HCT116 (cell line): ENCODE data around the gene TEN1. TPM values are rescaled to one million over a fixed set of nuclear protein-coding genes. Genes with fewer than 3 reads are reported as not detected.

Source experiments
- ATAC-seq: fragments of 200-7000 bp; cut with Tn5 transposase; 2 replicates; pipeline ENCODE4 v1.9.1; 2020; ENCODE audit warnings: mild to moderate bottlenecking, moderate library complexity
- BruUV-seq: library from RNA; stranded (reverse); fragments of 400-500 nt; replicated peaks from 2 replicates; lab custom pipeline; 2021; lab: Mats Ljungman, UMichigan
- CTCF ChIA-PET: fragments of 300-600 bp; sonication (Branson Sonifier 250); formaldehyde crosslinking; loops from one replicate; lab custom pipeline; 2021; ENCODE audit warnings: antibody characterized with exemption; lab: Charles Lee
- POLR2A ChIA-PET: fragments of 300-600, 350-600 bp; sonication (Branson Sonifier 250); formaldehyde crosslinking; loops from one replicate; lab custom pipeline; 2021; ENCODE audit warnings: antibody characterized with exemption; lab: Charles Lee
- RAD21 ChIA-PET, 2 experiments: fragments of 300-600 bp; sonication (Branson Sonifier 250); formaldehyde crosslinking; loops; one replicate each; lab custom pipeline; 2023; ENCODE audit warnings: low total read pairs in 2 of 2; ENCODE audit not compliant: uncharacterized antibody in 2 of 2, unreplicated experiment in 2 of 2, low non-redundant PET in 1 of 2; lab: Charles Lee
- DNase-seq: peaks from one replicate; pipeline ENCODE4 v3.0.0-alpha.2; 2010; ENCODE audit warnings: low read depth, low spot score
- H2AFZ ChIP-seq: fragments of 200-600 bp; shearing (Covaris generic), sonication (generic); 2 replicates; pipeline ENCODE4 v1.6.1; 2017; ENCODE audit warnings: low read depth, mixed run types, mixed read lengths, antibody characterized with exemption, low read length; ENCODE audit not compliant: poor library complexity, severe bottlenecking
- H3K27ac ChIP-seq: 2 replicates; pipeline ENCODE4 v1.5.1; 2012; ENCODE audit warnings: low read depth, low read length
- H3K27me3 ChIP-seq: fragments of 200-600 bp; sonication (generic); 2 replicates; pipeline ENCODE4 v1.6.1; 2016; ENCODE audit warnings: mixed run types, low read length, mixed read lengths; ENCODE audit not compliant: insufficient read depth
- H3K36me3 ChIP-seq, 2 experiments: fragments of 200-500 bp in 1 of 2; fragments of 200-600 bp in 1 of 2; sonication (Bioruptor generic) in 1 of 2; sonication (generic) in 1 of 2; 2 replicates each; pipeline versions ENCODE4 v1.5.1 to v1.6.1; 2014 to 2016; ENCODE audit warnings: low read length in 2 of 2, inconsistent platforms in 1 of 2, mixed read lengths in 1 of 2, mixed run types in 1 of 2; ENCODE audit not compliant: insufficient read depth in 2 of 2, control insufficient read depth in 1 of 2
- H3K4me1 ChIP-seq, 2 experiments: fragments of 200-600 bp in 1 of 2; sonication (generic) in 1 of 2; 2 replicates each; pipeline versions ENCODE4 v1.5.1 to v1.6.1; 2012 to 2017; ENCODE audit warnings: low read length in 2 of 2, inconsistent platforms in 1 of 2, mild to moderate bottlenecking in 1 of 2, mixed read lengths in 1 of 2, mixed run types in 1 of 2, moderate library complexity in 1 of 2; ENCODE audit not compliant: insufficient read depth in 2 of 2, control insufficient read depth in 1 of 2
- H3K4me2 ChIP-seq: fragments of 200-600 bp; sonication (generic); 2 replicates; pipeline ENCODE4 v1.6.1; 2017; ENCODE audit warnings: mixed run types, low read length, mixed read lengths
- H3K4me3 ChIP-seq, 2 experiments: fragments of 200-600 bp in 1 of 2; sonication (generic) in 1 of 2; replicated peaks in 1 of 2; 2 replicates each; pipeline ENCODE4 v1.5.1; 2011 to 2016; ENCODE audit warnings: low read length in 2 of 2, control low read depth in 1 of 2, low read depth in 1 of 2, mild to moderate bottlenecking in 1 of 2, mixed read lengths in 1 of 2, mixed run types in 1 of 2
- H3K79me2 ChIP-seq: fragments of 200-600 bp; sonication (generic); 2 replicates; pipeline ENCODE4 v1.6.1; 2017; ENCODE audit warnings: mild to moderate bottlenecking, mixed run types, low read length, moderate library complexity, mixed read lengths; ENCODE audit not compliant: insufficient read depth
- H3K9ac ChIP-seq: fragments of 200-600 bp; sonication (generic); 2 replicates; pipeline ENCODE4 v1.6.1; 2016; ENCODE audit warnings: low read length, mixed read lengths
- H3K9me2 ChIP-seq: fragments of 200-600 bp; sonication (generic), shearing (Covaris generic); 2 replicates; pipeline ENCODE4 v1.6.1; 2017; ENCODE audit warnings: mixed run types, mild to moderate bottlenecking, moderate library complexity; ENCODE audit not compliant: insufficient read depth
- H3K9me3 ChIP-seq, 2 experiments: fragments of 200-500 bp in 1 of 2; fragments of 200-600 bp in 1 of 2; sonication (Bioruptor generic) in 1 of 2; sonication (generic) in 1 of 2; 2 replicates each; pipeline ENCODE4 v1.6.1; 2014 to 2017; ENCODE audit warnings: low read length in 2 of 2, mixed read lengths in 2 of 2, inconsistent platforms in 1 of 2, low read depth in 1 of 2, mild to moderate bottlenecking in 1 of 2, mixed run types in 1 of 2, moderate library complexity in 1 of 2; ENCODE audit not compliant: control insufficient read depth in 1 of 2, insufficient read depth in 1 of 2
- H4K20me1 ChIP-seq: fragments of 200-600 bp; sonication (generic), shearing (Covaris generic); 2 replicates; pipeline ENCODE4 v1.6.1; 2017; ENCODE audit warnings: mixed run types, mild to moderate bottlenecking, moderate library complexity; ENCODE audit not compliant: insufficient read depth
- ATF3 ChIP-seq: IDR thresholded peaks from 2 replicates; pipeline ENCODE4 v1.6.1; 2012
- CBX3 ChIP-seq: IDR thresholded peaks from 2 replicates; pipeline ENCODE4 v1.6.1; 2012; ENCODE audit warnings: low read depth
- CEBPB ChIP-seq: IDR thresholded peaks from 2 replicates; pipeline ENCODE4 v1.6.1; 2012; ENCODE audit warnings: low read depth
- CTCF ChIP-seq, 3 experiments: fragments of 200-600 bp in 1 of 3; sonication (generic) in 1 of 3; IDR thresholded peaks in 2 of 3; conservative IDR thresholded peaks in 1 of 3; 2 replicates each; pipeline ENCODE4 v1.5.1; 2012 to 2017; ENCODE audit warnings: low read depth in 2 of 3, low read length in 2 of 3, antibody characterized with exemption in 1 of 3, borderline replicate concordance in 1 of 3, control low read depth in 1 of 3, mild to moderate bottlenecking in 1 of 3, mixed read lengths in 1 of 3, mixed run types in 1 of 3, moderate library complexity in 1 of 3; ENCODE audit not compliant: insufficient read depth in 1 of 3
- EGR1 ChIP-seq: IDR thresholded peaks from 2 replicates; pipeline ENCODE4 v1.6.1; 2012; ENCODE audit warnings: low read depth
- ELF1 ChIP-seq: IDR thresholded peaks from 2 replicates; pipeline ENCODE4 v1.6.1; 2012; ENCODE audit warnings: low read depth, borderline replicate concordance
- EZH2 ChIP-seq: fragments of 200-600 bp; sonication (generic); IDR thresholded peaks from 2 replicates; pipeline ENCODE4 v1.6.1; 2017; ENCODE audit warnings: antibody characterized with exemption, mixed run types
- EZH2phosphoT487 ChIP-seq: fragments of 200-600 bp; IDR thresholded peaks from 2 replicates; pipeline ENCODE4 v1.6.1; 2018; ENCODE audit warnings: antibody characterized with exemption, borderline replicate concordance
- JUND ChIP-seq: IDR thresholded peaks from 2 replicates; pipeline ENCODE4 v1.6.1; 2012
- MAX ChIP-seq: IDR thresholded peaks from 2 replicates; pipeline ENCODE4 v1.6.1; 2012
- POLR2AphosphoS5 ChIP-seq: IDR thresholded peaks from 2 replicates; pipeline ENCODE4 v1.6.1; 2011; ENCODE audit warnings: mild to moderate bottlenecking, low read depth, low read length, moderate library complexity
- RAD21 ChIP-seq: IDR thresholded peaks from 2 replicates; pipeline ENCODE4 v1.6.1; 2012; ENCODE audit warnings: low read depth, mild to moderate bottlenecking
- REST ChIP-seq: IDR thresholded peaks from 2 replicates; pipeline ENCODE4 v1.6.1; 2012; ENCODE audit warnings: low read depth
- SIN3A ChIP-seq: IDR thresholded peaks from 2 replicates; pipeline ENCODE4 v1.6.1; 2012; ENCODE audit warnings: low read depth
- SP1 ChIP-seq: IDR thresholded peaks from 2 replicates; pipeline ENCODE4 v1.6.1; 2012; ENCODE audit warnings: low read depth
- SRF ChIP-seq: IDR thresholded peaks from 2 replicates; pipeline ENCODE4 v1.6.1; 2012; ENCODE audit warnings: low read depth
- TCF7L2 ChIP-seq: IDR thresholded peaks from 2 replicates; pipeline ENCODE4 v1.7.0; 2011; ENCODE audit warnings: borderline replicate concordance, inconsistent platforms; ENCODE audit not compliant: insufficient read depth, insufficient read length; ENCODE audit errors: extremely low read depth
- YY1 ChIP-seq: IDR thresholded peaks from 2 replicates; pipeline ENCODE4 v1.6.1; 2011; ENCODE audit warnings: low read length, low read depth, moderate library complexity, mild to moderate bottlenecking; ENCODE audit not compliant: insufficient replicate concordance; ENCODE audit errors: extremely low read depth
- ZFX ChIP-seq: fragments of 450-650 bp; IDR thresholded peaks from 2 replicates; pipeline ENCODE4 v1.6.1; 2017
- ZNF274 ChIP-seq: fragments of 200-500 bp; sonication (Bioruptor generic); IDR thresholded peaks from 2 replicates; pipeline ENCODE4 v1.6.1; 2014; ENCODE audit warnings: mild to moderate bottlenecking, low read depth, low read length, inconsistent platforms
- intact Hi-C: fragments of 100-400 bp; cut with micrococcal nuclease; formaldehyde crosslinking; loops from 2 replicates; pipeline ENCODE4 v1.10.0; 2022
- total RNA-seq: library from RNA; stranded (reverse); gene quantifications from one replicate; pipeline ENCODE4 v1.2.1, GENCODE V29; 2021; ENCODE audit not compliant: unreplicated experiment

TEN1 gene
- total RNA-seq, 1 experiment from 2014 or later, result 18.5 TPM

- no peak for ATAC-seq
- peaks cover 12 to 25% of the 10 kb centered on the region in 2 experiments for H3K4me1 ChIP-seq
- no TSS peak for BruUV-seq
- H3K4me3 ChIP-seq, result no peak overlapping the region
- H3K9ac ChIP-seq, result no peak overlapping the region
- no peak overlapping the region for H2AFZ ChIP-seq
- H3K27me3 ChIP-seq, result no peaks in the 10 kb centered on the region
- no peak overlapping the region for H3K27ac ChIP-seq
- ChIA-PET RAD21 (no interaction called here), POLR2A (no interaction called here), CTCF (interaction anchor here (1.3 to 2.5 kb wide), 3 partner anchors 11 to 90 kb away, joined by 3 to 7 read pairs (median 5); partner anchors contain the start of gene MRPL38)
- no peaks in the 10 kb centered on the region for H3K79me2 ChIP-seq
- no peak overlapping the region for H3K4me2 ChIP-seq
- H4K20me1 ChIP-seq, result no peaks in the 10 kb centered on the region
- no peaks in the 10 kb centered on the region; a peak in 1 of 4 replicates for H3K36me3 ChIP-seq
- intact Hi-C loops, result no loop called here
- H3K9me2 ChIP-seq, result no peaks in the 10 kb centered on the region
- DNase-seq, result no peak
- no peak for TF ChIP-seq CEBPB
- no peak for TF ChIP-seq EGR1
- no peak for TF ChIP-seq CBX3
- no peak for TF ChIP-seq ELF1
- TF ChIP-seq POLR2AphosphoS5, result no peak
- TF ChIP-seq EZH2phosphoT487, result no peak
- TF ChIP-seq ZFX, result no peak
- no peak for TF ChIP-seq SRF
- no peak for TF ChIP-seq YY1
- no peak for TF ChIP-seq TCF7L2
- TF ChIP-seq ATF3, result no peak
- TF ChIP-seq REST, result no peak
- TF ChIP-seq MAX, result no peak
- TF ChIP-seq CTCF (IDR thresholded peaks at IDR 0.05 in 2 of 3, conservative IDR thresholded peaks at IDR 0.05 in 1 of 3; ENCODE audit: borderline replicate concordance in 1 of 3, insufficient read depth in 1 of 3, low read depth in 2 of 3, low read length in 2 of 3), result no peak
- TF ChIP-seq EZH2, result no peak
- TF ChIP-seq JUND, result no peak
- no peak for TF ChIP-seq SP1
- TF ChIP-seq SIN3A, result no peak
- TF ChIP-seq RAD21, result no peak
- no peak for TF ChIP-seq ZNF274
- H3K9me3 ChIP-seq, result no peaks in the 10 kb centered on the region
Measured at GRCh38 chr17:75994802-75995370, 15.8 kb downstream of the TEN1 start.
